Endothelial cell of umbilical vein (primary cell): ENCODE measurements around the gene RUVBL1. TPM values are rescaled to one million over a fixed set of nuclear protein-coding genes. Genes with fewer than 3 reads are reported as not detected.

Experiments
- BruUV-seq: library from RNA; stranded (reverse); fragments of 400-500 nt; replicated peaks from 2 replicates; lab custom pipeline; 2021; lab: Mats Ljungman, UMichigan
- CTCF ChIA-PET: fragments of 300-600, 350-600 bp; sonication (Branson Sonifier 250); formaldehyde crosslinking; loops from one replicate; lab custom pipeline; 2021; ENCODE audit warnings: antibody characterized with exemption, inconsistent platforms; lab: Charles Lee
- POLR2A ChIA-PET: fragments of 300-600, 350-600 bp; sonication (Branson Sonifier 250); formaldehyde crosslinking; loops from one replicate; lab custom pipeline; 2021; ENCODE audit warnings: antibody characterized with exemption, inconsistent platforms; lab: Charles Lee
- DNase-seq: peaks from one replicate; pipeline ENCODE4 v3.0.0-alpha.2; 2011; ENCODE audit warnings: low read depth, low spot score
- FAIRE-seq: peaks from 2 replicates; lab custom pipeline; 2011; peaks lifted over from hg19 to GRCh38; lab: Jason Lieb, UNC
- H2AFZ ChIP-seq: 2 replicates; pipeline ENCODE4 v1.6.0; 2012; ENCODE audit warnings: low read depth, low read length, control low read depth, inconsistent platforms
- H3K27ac ChIP-seq: 2 replicates; pipeline ENCODE4 v1.5.1; 2011; ENCODE audit warnings: low read depth, mild to moderate bottlenecking, control low read depth, low read length, moderate library complexity; ENCODE audit not compliant: insufficient read depth
- H3K27me3 ChIP-seq, 2 experiments: 2 replicates each; pipeline versions ENCODE4 v1.6.0 to v1.6.1; 2011; ENCODE audit warnings: low read length in 2 of 2, mixed read lengths in 1 of 2; ENCODE audit not compliant: control insufficient read depth in 2 of 2, insufficient read depth in 2 of 2
- H3K36me3 ChIP-seq, 2 experiments: 2 replicates in 1 of 2; 3 replicates in 1 of 2; pipeline ENCODE4 v1.5.1; 2011; ENCODE audit warnings: low read length in 2 of 2, mild to moderate bottlenecking in 1 of 2, moderate library complexity in 1 of 2; ENCODE audit not compliant: control insufficient read depth in 2 of 2, insufficient read depth in 2 of 2; ENCODE audit errors: extremely low read depth in 1 of 2
- H3K4me1 ChIP-seq: 3 replicates; pipeline ENCODE4 v1.5.1; 2011; ENCODE audit warnings: mild to moderate bottlenecking, low read length; ENCODE audit not compliant: control insufficient read depth, insufficient read depth; ENCODE audit errors: extremely low read depth
- H3K4me2 ChIP-seq: 2 replicates; pipeline ENCODE4 v1.6.1; 2011; ENCODE audit warnings: low read length, control low read depth, mixed read lengths; ENCODE audit not compliant: insufficient read depth
- H3K4me3 ChIP-seq, 3 experiments: fragments of 200-600 bp in 1 of 3; sonication (generic), shearing (Covaris generic) in 1 of 3; replicated peaks in 1 of 3; 2 replicates each; pipeline ENCODE4 v1.5.1; 2011 to 2016; ENCODE audit warnings: control low read depth in 3 of 3, low read length in 3 of 3, mild to moderate bottlenecking in 2 of 3, inconsistent platforms in 1 of 3, low read depth in 1 of 3, moderate library complexity in 1 of 3; ENCODE audit not compliant: insufficient read depth in 1 of 3
- H3K79me2 ChIP-seq: 2 replicates; pipeline ENCODE4 v1.6.0; 2012; ENCODE audit warnings: low read length, inconsistent platforms; ENCODE audit not compliant: control insufficient read depth, insufficient read depth
- H3K9ac ChIP-seq: replicated peaks from 2 replicates; pipeline ENCODE3; 2011; ENCODE audit warnings: low read length, control low read depth; ENCODE audit not compliant: insufficient read depth; ENCODE audit errors: extremely low read depth
- H3K9me1 ChIP-seq: replicated peaks from 3 replicates; pipeline ENCODE4 v1.6.0; 2011; ENCODE audit warnings: mild to moderate bottlenecking, low read length; ENCODE audit not compliant: control insufficient read depth, insufficient read depth; ENCODE audit errors: extremely low read depth
- H3K9me3 ChIP-seq: replicated peaks from 2 replicates; pipeline ENCODE4 v1.5.1; 2012; ENCODE audit warnings: low read length, inconsistent platforms; ENCODE audit not compliant: control insufficient read depth, insufficient read depth
- H4K20me1 ChIP-seq: replicated peaks from 2 replicates; pipeline ENCODE3; 2011; ENCODE audit warnings: mild to moderate bottlenecking, low read length; ENCODE audit not compliant: control insufficient read depth, insufficient read depth; ENCODE audit errors: extremely low read depth
- EZH2 ChIP-seq: IDR thresholded peaks from 2 replicates; pipeline ENCODE4 v1.6.1; 2012; ENCODE audit warnings: borderline replicate concordance, low read depth, mild to moderate bottlenecking, moderate library complexity, low read length, inconsistent platforms; ENCODE audit not compliant: severe bottlenecking
- FOS ChIP-seq: IDR thresholded peaks from 2 replicates; pipeline ENCODE4 v1.6.1; 2011; ENCODE audit warnings: mild to moderate bottlenecking, low read length, moderate library complexity, borderline replicate concordance; ENCODE audit not compliant: insufficient read depth
- GATA2 ChIP-seq: IDR thresholded peaks from 2 replicates; pipeline ENCODE4 v1.7.0; 2011; ENCODE audit warnings: low read depth, mild to moderate bottlenecking, moderate library complexity, mixed read lengths, low read length; ENCODE audit not compliant: insufficient read length, insufficient read depth
- JUN ChIP-seq: IDR thresholded peaks from 2 replicates; pipeline ENCODE4 v1.6.1; 2011; ENCODE audit warnings: borderline replicate concordance, low read depth; ENCODE audit not compliant: insufficient read length, insufficient read depth
- MYC ChIP-seq: IDR thresholded peaks from one replicate; pipeline ENCODE4 v1.6.1; 2011; ENCODE audit warnings: mild to moderate bottlenecking, low read depth, low read length
- POLR2A ChIP-seq: IDR thresholded peaks from 2 replicates; pipeline ENCODE4 v1.6.1; 2012; ENCODE audit warnings: low read depth, mild to moderate bottlenecking, control low read depth, low read length
- POLR2AphosphoS5 ChIP-seq: IDR thresholded peaks from 2 replicates; pipeline ENCODE4 v1.6.1; 2012; ENCODE audit warnings: low read depth, mild to moderate bottlenecking, control low read depth, low read length, moderate library complexity; ENCODE audit not compliant: insufficient read depth
- dilution Hi-C: fragments of 300-500 bp; cut with MboI; formaldehyde crosslinking; loops from one replicate; pipeline ENCODE4 v1.15.0; 2019; ENCODE audit warnings: low sequenced_read_pairs; ENCODE audit not compliant: extremely low pct_ligation_motif_present
- intact Hi-C: fragments of 100-400 bp; cut with micrococcal nuclease; formaldehyde crosslinking; loops from one replicate; pipeline ENCODE4 v1.10.0; 2022
- polyA plus RNA-seq, 4 experiments: library from polyadenylated mRNA; depleted of rRNA in 3 of 4; stranded (reverse) in 3 of 4; unstranded in 1 of 4; fragments of >200 nt; gene quantifications; 2 replicates each; pipeline versions ENCODE4 v1.2.1 to v1.2.3, GENCODE V29; 2011 to 2012; ENCODE audit warnings: missing spikeins in 1 of 4
- total RNA-seq: library from RNA; stranded (reverse); gene quantifications from 2 replicates; pipeline ENCODE4 v1.2.3, GENCODE V29; 2021
- TF ChIP-seq, protein P1 (sequence below), 2 donors: IDR thresholded peaks; 1 replicate in 1 of 2; 2 replicates in 1 of 2; pipeline ENCODE4 v1.5.1; 2011; ENCODE audit warnings: low read length in 2 of 2, mild to moderate bottlenecking in 2 of 2, moderate library complexity in 2 of 2, control low read depth in 1 of 2, inconsistent platforms in 1 of 2, low read depth in 1 of 2; ENCODE audit not compliant: insufficient read depth in 1 of 2; ENCODE audit errors: extremely low read depth in 1 of 2
- TF ChIP-seq, protein P2 (sequence below): IDR thresholded peaks from 2 replicates; pipeline ENCODE4 v1.6.1; 2011; ENCODE audit not compliant: insufficient read depth, insufficient read length

Gene RUVBL1
- total and polyA plus RNA-seq, 2 donors (not counting 3 experiments of a cell fraction or from before 2014, with no cell fraction given), result 52.5 to 58.5 TPM

DNA sequence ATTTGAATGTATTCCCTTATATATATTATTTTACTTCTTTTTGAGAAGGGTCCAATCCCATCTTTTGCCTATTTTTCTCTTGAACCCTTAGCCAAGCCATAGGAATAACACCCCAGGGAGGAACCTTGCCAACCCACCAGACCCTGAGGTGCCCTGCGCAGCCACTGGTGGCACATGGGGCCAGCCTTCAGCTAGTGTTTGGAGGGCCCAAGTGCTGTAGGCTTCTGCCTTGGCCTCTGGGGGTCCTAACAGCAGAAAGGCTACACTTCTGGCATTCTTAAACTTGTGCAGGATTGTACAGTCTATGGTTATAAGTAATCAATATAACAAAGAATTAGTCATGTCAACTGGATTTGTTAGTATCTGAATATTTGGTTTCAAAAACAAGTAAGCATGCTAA lies 34.5 kb downstream of the RUVBL1 start:
- peaks cover 10% of the 10 kb centered on the region for H3K79me2 ChIP-seq
- dilution Hi-C loops (no loop called here), intact Hi-C loops (no loop called here)
- peaks cover 5 to 15% of the 10 kb centered on the region in 2 experiments for H3K36me3 ChIP-seq
- H3K9ac ChIP-seq, result no peak overlapping the region
- DNase-seq (no peak), FAIRE-seq (no peak)
- no peak overlapping the region for H3K4me3 ChIP-seq
- no peak overlapping the region for H3K27ac ChIP-seq
- peaks cover 1% of the 10 kb centered on the region for H3K4me1 ChIP-seq
- TF ChIP-seq JUN, result no peak
- no peak for TF ChIP-seq POLR2A
- no peak for TF ChIP-seq MYC
- TF ChIP-seq GATA2, result no peak
- no peak for TF ChIP-seq FOS
- TF ChIP-seq, protein P1, sequence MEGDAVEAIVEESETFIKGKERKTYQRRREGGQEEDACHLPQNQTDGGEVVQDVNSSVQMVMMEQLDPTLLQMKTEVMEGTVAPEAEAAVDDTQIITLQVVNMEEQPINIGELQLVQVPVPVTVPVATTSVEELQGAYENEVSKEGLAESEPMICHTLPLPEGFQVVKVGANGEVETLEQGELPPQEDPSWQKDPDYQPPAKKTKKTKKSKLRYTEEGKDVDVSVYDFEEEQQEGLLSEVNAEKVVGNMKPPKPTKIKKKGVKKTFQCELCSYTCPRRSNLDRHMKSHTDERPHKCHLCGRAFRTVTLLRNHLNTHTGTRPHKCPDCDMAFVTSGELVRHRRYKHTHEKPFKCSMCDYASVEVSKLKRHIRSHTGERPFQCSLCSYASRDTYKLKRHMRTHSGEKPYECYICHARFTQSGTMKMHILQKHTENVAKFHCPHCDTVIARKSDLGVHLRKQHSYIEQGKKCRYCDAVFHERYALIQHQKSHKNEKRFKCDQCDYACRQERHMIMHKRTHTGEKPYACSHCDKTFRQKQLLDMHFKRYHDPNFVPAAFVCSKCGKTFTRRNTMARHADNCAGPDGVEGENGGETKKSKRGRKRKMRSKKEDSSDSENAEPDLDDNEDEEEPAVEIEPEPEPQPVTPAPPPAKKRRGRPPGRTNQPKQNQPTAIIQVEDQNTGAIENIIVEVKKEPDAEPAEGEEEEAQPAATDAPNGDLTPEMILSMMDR (IDR thresholded peaks at IDR 0.05; ENCODE audit: extremely low read depth in 1 of 2, insufficient read depth in 1 of 2, low read depth in 1 of 2, low read length in 2 of 2), result no peak
- TF ChIP-seq, protein P2, sequence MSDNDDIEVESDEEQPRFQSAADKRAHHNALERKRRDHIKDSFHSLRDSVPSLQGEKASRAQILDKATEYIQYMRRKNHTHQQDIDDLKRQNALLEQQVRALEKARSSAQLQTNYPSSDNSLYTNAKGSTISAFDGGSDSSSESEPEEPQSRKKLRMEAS, result no peak
- TF ChIP-seq EZH2, result no peak
- no peak for TF ChIP-seq POLR2AphosphoS5
- no TSS peak for BruUV-seq
- no peaks in the 10 kb centered on the region for H3K27me3 ChIP-seq
- POLR2A ChIA-PET, result no interaction called here
- H4K20me1 ChIP-seq, result no peaks in the 10 kb centered on the region
- no peak overlapping the region for H2AFZ ChIP-seq
- H3K9me1 ChIP-seq, result no peaks in the 10 kb centered on the region
- CTCF ChIA-PET, result interaction anchor here (1.0 to 5.5 kb wide), 3 partner anchors 10 to 45 kb away, joined by 3 to 17 read pairs (median 3); no protein-coding TSS in a partner anchor
- no peaks in the 10 kb centered on the region for H3K9me3 ChIP-seq
- no peak overlapping the region for H3K4me2 ChIP-seq
